HL-60 (cell line): Measurements from ENCODE around the gene ZFP1.

Experiments
- DNase-seq, 2 experiments: peaks; one replicate each; pipeline ENCODE4 v3.0.0-alpha.2; 2010 to 2020; ENCODE audit warnings: low read depth in 1 of 2, low spot score in 1 of 2
- H3K27ac ChIP-seq: fragments of 250-450 bp; sonication (Bioruptor Pico); replicated peaks from 2 replicates; pipeline ENCODE4 v1.5.1; 2020; ENCODE audit warnings: mild to moderate bottlenecking, moderate library complexity
- H3K27me3 ChIP-seq: fragments of 250-450 bp; sonication (Bioruptor Pico); 2 replicates; pipeline ENCODE4 v1.5.1; 2021; ENCODE audit warnings: mild to moderate bottlenecking, moderate library complexity; ENCODE audit not compliant: insufficient read depth, poor library complexity, severe bottlenecking
- H3K4me3 ChIP-seq: replicated peaks from 2 replicates; pipeline ENCODE4 v1.5.1; 2011; ENCODE audit warnings: mild to moderate bottlenecking, control low read depth, low read length; ENCODE audit not compliant: insufficient read depth
- GABPA ChIP-seq: IDR thresholded peaks from 2 replicates; pipeline ENCODE4 v1.6.1; 2012; ENCODE audit warnings: low read depth
- POLR2AphosphoS5 ChIP-seq: IDR thresholded peaks from 2 replicates; pipeline ENCODE4 v1.6.1; 2012; ENCODE audit warnings: low read depth
- SPI1 ChIP-seq: IDR thresholded peaks from 2 replicates; pipeline ENCODE4 v1.6.1; 2012; ENCODE audit warnings: low read depth, mild to moderate bottlenecking, borderline replicate concordance
- long read RNA-seq: library from polyadenylated mRNA; unstranded; transcript quantifications from one replicate; pipeline ENCODE4 v2.0.0, GENCODE V29; 2020
- TF ChIP-seq, protein P1 (sequence below): IDR thresholded peaks from 2 replicates; pipeline ENCODE4 v1.6.1; 2012; ENCODE audit warnings: low read depth; ENCODE audit not compliant: insufficient replicate concordance
- TF ChIP-seq, protein P2 (sequence below): IDR thresholded peaks from one replicate; pipeline ENCODE4 v1.5.1; 2011; ENCODE audit warnings: low read length, control low read depth, inconsistent platforms; ENCODE audit not compliant: insufficient read depth

Gene ZFP1
- long read RNA-seq, transcript ZFP1-209 (4 exons, 1,457 nt) = major isoform, 24 of 40 reads
- long read RNA-seq, partial matches to known transcripts = 1 of 40 reads
- long read RNA-seq, other reads (novel, unspliced or antisense) = 7 of 40 reads

DNA sequence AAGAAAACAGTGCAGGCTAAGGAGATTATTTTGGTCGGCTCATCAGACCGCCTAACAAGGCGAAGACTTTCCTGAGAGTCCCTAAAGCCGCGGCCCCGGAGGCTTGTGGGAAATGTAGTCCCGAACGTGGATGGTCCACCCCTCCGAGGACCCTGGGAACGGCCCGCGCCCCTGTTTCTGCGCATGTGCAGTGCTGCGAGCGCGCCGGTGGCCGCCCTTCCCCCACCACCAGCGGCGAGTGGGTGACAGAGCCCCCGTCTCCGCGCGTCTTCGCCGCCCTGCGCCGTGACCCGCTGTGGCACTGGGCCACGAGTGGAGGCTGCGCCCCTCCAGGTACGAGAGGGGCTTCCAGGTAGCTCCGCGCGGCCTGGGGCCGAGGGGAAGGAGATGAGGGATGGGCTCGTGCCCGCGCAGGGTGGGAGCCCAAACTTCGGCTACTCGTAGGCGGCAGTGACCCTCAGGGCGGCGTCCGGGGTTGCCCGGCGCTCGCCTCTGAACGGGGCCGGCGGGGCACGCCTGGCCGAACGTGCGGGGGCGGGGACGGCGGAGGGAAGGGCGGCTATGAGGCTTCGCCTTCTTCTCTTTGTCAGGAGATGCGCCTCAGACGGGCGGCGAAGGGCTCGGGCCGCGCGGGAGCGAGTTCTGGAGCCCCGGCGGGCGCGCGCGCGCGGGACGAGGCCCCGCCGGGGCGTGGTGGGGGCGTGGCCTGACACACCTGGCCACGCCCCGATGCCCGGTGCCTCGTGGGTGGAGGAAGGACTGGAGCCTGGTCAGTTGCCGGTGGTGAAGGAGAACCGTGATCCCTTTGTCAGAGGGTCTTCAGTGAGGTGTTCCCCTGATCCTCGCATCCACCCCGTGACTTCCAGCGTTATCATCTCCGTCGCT, at the start of gene ZFP1:
Gene ZFP1, plus strand, starts transcription at position 214 of the 885 bp plus-strand sequence. CDS start 4,428 bp downstream, outside the sequence.
- TF ChIP-seq GABPA (no peak), SPI1 (no peak), POLR2AphosphoS5 (no peak; the same call in 1 of the 2 replicates)
- TF ChIP-seq, protein P1, sequence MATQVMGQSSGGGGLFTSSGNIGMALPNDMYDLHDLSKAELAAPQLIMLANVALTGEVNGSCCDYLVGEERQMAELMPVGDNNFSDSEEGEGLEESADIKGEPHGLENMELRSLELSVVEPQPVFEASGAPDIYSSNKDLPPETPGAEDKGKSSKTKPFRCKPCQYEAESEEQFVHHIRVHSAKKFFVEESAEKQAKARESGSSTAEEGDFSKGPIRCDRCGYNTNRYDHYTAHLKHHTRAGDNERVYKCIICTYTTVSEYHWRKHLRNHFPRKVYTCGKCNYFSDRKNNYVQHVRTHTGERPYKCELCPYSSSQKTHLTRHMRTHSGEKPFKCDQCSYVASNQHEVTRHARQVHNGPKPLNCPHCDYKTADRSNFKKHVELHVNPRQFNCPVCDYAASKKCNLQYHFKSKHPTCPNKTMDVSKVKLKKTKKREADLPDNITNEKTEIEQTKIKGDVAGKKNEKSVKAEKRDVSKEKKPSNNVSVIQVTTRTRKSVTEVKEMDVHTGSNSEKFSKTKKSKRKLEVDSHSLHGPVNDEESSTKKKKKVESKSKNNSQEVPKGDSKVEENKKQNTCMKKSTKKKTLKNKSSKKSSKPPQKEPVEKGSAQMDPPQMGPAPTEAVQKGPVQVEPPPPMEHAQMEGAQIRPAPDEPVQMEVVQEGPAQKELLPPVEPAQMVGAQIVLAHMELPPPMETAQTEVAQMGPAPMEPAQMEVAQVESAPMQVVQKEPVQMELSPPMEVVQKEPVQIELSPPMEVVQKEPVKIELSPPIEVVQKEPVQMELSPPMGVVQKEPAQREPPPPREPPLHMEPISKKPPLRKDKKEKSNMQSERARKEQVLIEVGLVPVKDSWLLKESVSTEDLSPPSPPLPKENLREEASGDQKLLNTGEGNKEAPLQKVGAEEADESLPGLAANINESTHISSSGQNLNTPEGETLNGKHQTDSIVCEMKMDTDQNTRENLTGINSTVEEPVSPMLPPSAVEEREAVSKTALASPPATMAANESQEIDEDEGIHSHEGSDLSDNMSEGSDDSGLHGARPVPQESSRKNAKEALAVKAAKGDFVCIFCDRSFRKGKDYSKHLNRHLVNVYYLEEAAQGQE = no peak
- TF ChIP-seq, protein P2, sequence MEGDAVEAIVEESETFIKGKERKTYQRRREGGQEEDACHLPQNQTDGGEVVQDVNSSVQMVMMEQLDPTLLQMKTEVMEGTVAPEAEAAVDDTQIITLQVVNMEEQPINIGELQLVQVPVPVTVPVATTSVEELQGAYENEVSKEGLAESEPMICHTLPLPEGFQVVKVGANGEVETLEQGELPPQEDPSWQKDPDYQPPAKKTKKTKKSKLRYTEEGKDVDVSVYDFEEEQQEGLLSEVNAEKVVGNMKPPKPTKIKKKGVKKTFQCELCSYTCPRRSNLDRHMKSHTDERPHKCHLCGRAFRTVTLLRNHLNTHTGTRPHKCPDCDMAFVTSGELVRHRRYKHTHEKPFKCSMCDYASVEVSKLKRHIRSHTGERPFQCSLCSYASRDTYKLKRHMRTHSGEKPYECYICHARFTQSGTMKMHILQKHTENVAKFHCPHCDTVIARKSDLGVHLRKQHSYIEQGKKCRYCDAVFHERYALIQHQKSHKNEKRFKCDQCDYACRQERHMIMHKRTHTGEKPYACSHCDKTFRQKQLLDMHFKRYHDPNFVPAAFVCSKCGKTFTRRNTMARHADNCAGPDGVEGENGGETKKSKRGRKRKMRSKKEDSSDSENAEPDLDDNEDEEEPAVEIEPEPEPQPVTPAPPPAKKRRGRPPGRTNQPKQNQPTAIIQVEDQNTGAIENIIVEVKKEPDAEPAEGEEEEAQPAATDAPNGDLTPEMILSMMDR = no peak
- H3K4me3 ChIP-seq = peak within 1 kb of the TSS; percentile 98
- H3K27me3 ChIP-seq = no peaks in the 10 kb centered on the region
- peak within 1 kb of the TSS; percentile 83 for H3K27ac ChIP-seq
- peak; percentile 73 to 95 for DNase-seq

DNA sequence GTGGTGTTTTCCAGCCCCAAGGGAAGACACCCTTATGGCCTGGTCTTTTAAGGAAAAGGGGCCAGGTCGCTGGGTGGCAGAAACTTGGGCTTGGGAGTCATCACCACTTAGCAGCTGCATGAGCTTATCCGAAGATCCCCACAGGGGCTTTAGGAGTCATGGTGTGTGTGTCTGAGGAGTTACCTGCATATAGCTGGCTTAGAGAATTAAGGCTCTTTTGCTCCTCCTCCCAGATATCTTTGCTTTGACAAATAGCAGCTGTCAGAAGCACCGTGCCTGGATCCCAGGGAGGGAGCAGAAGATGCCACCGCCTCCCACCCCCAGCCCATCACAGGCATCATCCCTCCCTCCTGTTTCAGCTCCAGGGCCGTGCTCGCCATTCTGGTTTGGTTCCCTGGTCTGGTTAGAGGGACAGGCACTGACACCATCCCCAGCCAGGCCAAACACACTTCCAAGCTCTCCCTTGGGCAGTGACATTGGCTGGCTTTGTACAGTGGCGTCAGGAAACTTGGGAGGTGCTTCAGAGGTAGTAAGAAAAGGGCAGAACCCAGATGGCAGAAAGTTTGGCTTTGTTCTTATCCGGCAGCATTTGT, 49.2 kb upstream of the ZFP1 start:
- no peak for DNase-seq
- Histone ChIP-seq H3K4me3 (no peak overlapping the region), H3K27me3 (no peaks in the 10 kb centered on the region), H3K27ac (peak overlapping the region; percentile 72)
- no peak for TF ChIP-seq SPI1
- TF ChIP-seq POLR2AphosphoS5 = no peak
- TF ChIP-seq, protein P2 = no peak
- TF ChIP-seq GABPA = no peak
- TF ChIP-seq, protein P1 = no peak

DNA sequence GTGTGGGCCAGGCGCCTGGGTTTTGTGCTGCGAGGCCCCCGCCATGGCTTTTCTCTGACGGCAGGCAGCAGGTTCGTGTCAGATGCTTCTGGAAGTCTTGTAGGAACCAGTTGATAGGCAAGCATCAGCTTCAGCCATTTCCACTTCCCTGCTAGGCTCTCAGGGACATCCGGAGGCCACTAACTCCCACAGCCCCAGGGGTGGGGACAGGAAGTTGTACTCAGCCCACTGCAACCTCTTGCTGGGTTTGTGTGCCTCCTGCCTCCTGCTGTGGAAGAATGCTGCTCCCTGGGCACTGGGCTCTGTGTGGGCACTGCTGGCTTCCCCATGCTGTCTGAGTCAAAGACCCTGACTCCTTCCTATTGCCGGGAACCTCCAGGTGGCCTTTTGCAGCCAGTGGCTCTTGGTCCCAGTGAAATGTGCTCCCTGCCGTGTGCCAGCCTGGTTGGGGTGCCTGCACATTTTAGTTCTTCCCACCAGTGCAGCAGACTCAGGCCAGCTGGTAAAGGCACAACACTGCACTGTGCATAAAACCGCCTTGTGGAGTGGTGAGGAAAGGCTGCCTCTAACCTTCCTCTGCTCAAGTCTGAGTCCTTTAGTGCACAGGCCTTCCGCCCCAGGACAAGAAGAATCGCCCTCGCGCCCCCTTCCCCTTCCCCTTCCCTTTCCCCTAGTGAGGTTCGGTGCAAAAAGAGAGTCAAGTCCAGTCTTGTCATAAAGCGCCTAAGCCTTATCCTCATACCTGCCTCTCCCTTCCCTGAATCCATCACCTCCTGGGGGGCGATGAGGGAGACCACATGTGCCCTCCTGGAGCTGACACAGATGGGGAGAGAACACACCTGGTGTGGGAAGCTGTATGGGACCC, 48.4 kb upstream of the ZFP1 start:
- Histone ChIP-seq H3K27me3 (no peaks in the 10 kb centered on the region), H3K27ac (peak overlapping the region; percentile 72), H3K4me3 (no peak overlapping the region)
- DNase-seq = peak; percentile 60 to 89
- TF ChIP-seq, protein P2 = no peak
- peak; percentile 63 for TF ChIP-seq POLR2AphosphoS5
- TF ChIP-seq GABPA = peak; percentile 66; the same call in 1 of the 2 replicates
- peak; percentile 77 for TF ChIP-seq SPI1
